Lower leg skin (tissue), 3 donors: ENCODE measurements around the gene C19orf33.
"Not testable (repeated sequence)": the region's sequence is repeated elsewhere in the genome, so short reads cannot be mapped to it uniquely, and the experiment has no call there.

Experiments
- POLR2A ChIP-seq, 2 donors: fragments of 450-650 bp; IDR thresholded peaks; one replicate each; pipeline ENCODE4 v1.6.1; 2016 to 2017; ENCODE audit warnings: antibody characterized with exemption in 2 of 2, mild to moderate bottlenecking in 1 of 2, moderate library complexity in 1 of 2
- TF ChIP-seq, protein P1 (sequence below), 3 donors: fragments of 450-650 bp; IDR thresholded peaks; one replicate each; pipeline ENCODE4 v1.5.1; 2016; ENCODE audit warnings: antibody characterized with exemption in 3 of 3, mild to moderate bottlenecking in 3 of 3, moderate library complexity in 2 of 3

DNA sequence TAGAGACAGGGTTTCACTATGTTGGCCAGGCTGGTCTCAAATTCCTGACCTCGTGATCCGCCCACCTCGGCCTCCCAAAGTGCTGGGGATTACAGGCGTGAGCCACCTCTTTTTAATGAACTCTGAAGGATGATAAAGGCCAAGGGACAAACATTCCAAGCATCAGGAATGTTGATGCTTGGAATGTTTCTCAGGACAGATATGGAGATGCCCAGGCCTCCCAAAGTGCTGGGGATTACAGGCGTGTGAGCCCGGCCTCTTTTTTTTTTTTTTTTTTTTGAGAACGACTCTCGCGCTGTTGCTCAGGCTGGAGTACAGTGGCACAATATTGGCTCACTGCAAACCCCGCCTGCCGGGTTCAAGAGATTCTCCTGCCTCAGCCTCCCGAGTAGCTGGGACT lies 42.1 kb upstream of the C19orf33 start:
- TF ChIP-seq, protein P1, sequence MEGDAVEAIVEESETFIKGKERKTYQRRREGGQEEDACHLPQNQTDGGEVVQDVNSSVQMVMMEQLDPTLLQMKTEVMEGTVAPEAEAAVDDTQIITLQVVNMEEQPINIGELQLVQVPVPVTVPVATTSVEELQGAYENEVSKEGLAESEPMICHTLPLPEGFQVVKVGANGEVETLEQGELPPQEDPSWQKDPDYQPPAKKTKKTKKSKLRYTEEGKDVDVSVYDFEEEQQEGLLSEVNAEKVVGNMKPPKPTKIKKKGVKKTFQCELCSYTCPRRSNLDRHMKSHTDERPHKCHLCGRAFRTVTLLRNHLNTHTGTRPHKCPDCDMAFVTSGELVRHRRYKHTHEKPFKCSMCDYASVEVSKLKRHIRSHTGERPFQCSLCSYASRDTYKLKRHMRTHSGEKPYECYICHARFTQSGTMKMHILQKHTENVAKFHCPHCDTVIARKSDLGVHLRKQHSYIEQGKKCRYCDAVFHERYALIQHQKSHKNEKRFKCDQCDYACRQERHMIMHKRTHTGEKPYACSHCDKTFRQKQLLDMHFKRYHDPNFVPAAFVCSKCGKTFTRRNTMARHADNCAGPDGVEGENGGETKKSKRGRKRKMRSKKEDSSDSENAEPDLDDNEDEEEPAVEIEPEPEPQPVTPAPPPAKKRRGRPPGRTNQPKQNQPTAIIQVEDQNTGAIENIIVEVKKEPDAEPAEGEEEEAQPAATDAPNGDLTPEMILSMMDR (IDR thresholded peaks at IDR 0.05): not testable (repeated sequence)
- not testable (repeated sequence) for TF ChIP-seq POLR2A (IDR thresholded peaks at IDR 0.05)
